NOMO-1 treated with DMSO at 0.1 percent for 48 hours (cell line): ENCODE measurements around the gene ADAM17.
"Not testable (repeated sequence)": the region's sequence is repeated elsewhere in the genome, so short reads cannot be mapped to it uniquely, and the experiment has no call there.

Experiments used
- DNase-seq: peaks from one replicate; lab custom pipeline; 2025; ENCODE audit not compliant: unreplicated experiment; lab: John Stamatoyannopoulos, UW

The ADAM17 gene

GRCh38 chr2:9555297-9556120, at the start of gene ADAM17:
ADAM17 (minus strand) TSS chr2:9555830; CDS start chr2:9555605, 225 bp downstream.
- DNase-seq: peak; percentile 91

GRCh38 chr2:9602412-9602811, 46.8 kb upstream of the ADAM17 start:
- no peak for DNase-seq

GRCh38 chr2:9601397-9601796, 45.8 kb upstream of the ADAM17 start:
- DNase-seq: no peak

GRCh38 chr2:9599430-9599829, 43.8 kb upstream of the ADAM17 start:
- DNase-seq: no peak

GRCh38 chr2:9596621-9597311, 41.1 kb upstream of the ADAM17 start:
- no peak for DNase-seq

GRCh38 chr2:9595746-9596145, 40.1 kb upstream of the ADAM17 start:
- no peak for DNase-seq

- DNase-seq: not testable (repeated sequence)
Observed at GRCh38 chr2:9595256-9595655, 39.6 kb upstream of the ADAM17 start.

- no peak for DNase-seq
Observed at GRCh38 chr2:9594366-9595054, 38.9 kb upstream of the ADAM17 start.

- DNase-seq: no peak
Observed at GRCh38 chr2:9593925-9594324, 38.3 kb upstream of the ADAM17 start.

GRCh38 chr2:9592699-9593098, 37.1 kb upstream of the ADAM17 start:
- DNase-seq: no peak

GRCh38 chr2:9590641-9591040, 35.0 kb upstream of the ADAM17 start:
- no peak for DNase-seq

- DNase-seq: no peak
Observed at GRCh38 chr2:9586465-9586864, 30.8 kb upstream of the ADAM17 start.

- no peak for DNase-seq
Observed at GRCh38 chr2:9585486-9585885, 29.9 kb upstream of the ADAM17 start.

GRCh38 chr2:9584902-9585301, 29.3 kb upstream of the ADAM17 start:
- not testable (repeated sequence) for DNase-seq

GRCh38 chr2:9582624-9583023, 27.0 kb upstream of the ADAM17 start:
- DNase-seq: no peak

- no peak for DNase-seq
Observed at GRCh38 chr2:9578467-9579235, 23.0 kb upstream of the ADAM17 start.

- no peak for DNase-seq
Observed at GRCh38 chr2:9574331-9574730, 18.7 kb upstream of the ADAM17 start.

GRCh38 chr2:9573840-9574239, 18.2 kb upstream of the ADAM17 start:
- DNase-seq: no peak

GRCh38 chr2:9573013-9573720, 17.5 kb upstream of the ADAM17 start:
- DNase-seq: no peak
